AG04450 (cell line): ENCODE data around the gene CGB7. TPM values are rescaled to one million over a fixed set of nuclear protein-coding genes. Genes with fewer than 3 reads are reported as not detected.

Experiments used
- CTCF ChIA-PET: fragments of 300-600, 350-600 bp; formaldehyde crosslinking; extraction: SDS; loops from one replicate; lab custom pipeline; 2022; ENCODE audit warnings: antibody characterized with exemption, inconsistent platforms; lab: Charles Lee
- POLR2A ChIA-PET: fragments of 350-600 bp; formaldehyde crosslinking; extraction: SDS; loops from one replicate; lab custom pipeline; 2021; ENCODE audit warnings: antibody characterized with exemption, inconsistent platforms; lab: Yijun Ruan, JAX
- DNase-seq: peaks from one replicate; pipeline ENCODE4 v3.0.0-alpha.2; 2011; ENCODE audit warnings: low read depth, low spot score
- H3K27ac ChIP-seq: one replicate; pipeline ENCODE4 v1.5.1; 2012; ENCODE audit warnings: low read depth, low read length, control low read depth
- H3K27me3 ChIP-seq: one replicate; pipeline ENCODE4 v1.6.0; 2012; ENCODE audit warnings: low read length; ENCODE audit not compliant: control insufficient read depth, insufficient read depth
- H3K4me3 ChIP-seq: 2 replicates; pipeline ENCODE4 v1.5.1; 2011; ENCODE audit warnings: mild to moderate bottlenecking, low read depth, low read length, control low read depth
- H3K9me3 ChIP-seq: 2 replicates; pipeline ENCODE4 v1.5.1; 2012; ENCODE audit warnings: low read length; ENCODE audit not compliant: control insufficient read depth, insufficient read depth
- CTCF ChIP-seq: IDR thresholded peaks from 2 replicates; pipeline ENCODE4 v1.5.1; 2011; ENCODE audit warnings: low read depth, low read length, control low read depth, inconsistent platforms
- polyA plus RNA-seq: library from polyadenylated mRNA; depleted of rRNA; stranded (reverse); fragments of >200 nt; gene quantifications from 2 replicates; pipeline ENCODE4 v1.2.3, GENCODE V29; 2011

Gene CGB7
- polyA plus RNA-seq, 1 experiment: 0.42 TPM

DNA sequence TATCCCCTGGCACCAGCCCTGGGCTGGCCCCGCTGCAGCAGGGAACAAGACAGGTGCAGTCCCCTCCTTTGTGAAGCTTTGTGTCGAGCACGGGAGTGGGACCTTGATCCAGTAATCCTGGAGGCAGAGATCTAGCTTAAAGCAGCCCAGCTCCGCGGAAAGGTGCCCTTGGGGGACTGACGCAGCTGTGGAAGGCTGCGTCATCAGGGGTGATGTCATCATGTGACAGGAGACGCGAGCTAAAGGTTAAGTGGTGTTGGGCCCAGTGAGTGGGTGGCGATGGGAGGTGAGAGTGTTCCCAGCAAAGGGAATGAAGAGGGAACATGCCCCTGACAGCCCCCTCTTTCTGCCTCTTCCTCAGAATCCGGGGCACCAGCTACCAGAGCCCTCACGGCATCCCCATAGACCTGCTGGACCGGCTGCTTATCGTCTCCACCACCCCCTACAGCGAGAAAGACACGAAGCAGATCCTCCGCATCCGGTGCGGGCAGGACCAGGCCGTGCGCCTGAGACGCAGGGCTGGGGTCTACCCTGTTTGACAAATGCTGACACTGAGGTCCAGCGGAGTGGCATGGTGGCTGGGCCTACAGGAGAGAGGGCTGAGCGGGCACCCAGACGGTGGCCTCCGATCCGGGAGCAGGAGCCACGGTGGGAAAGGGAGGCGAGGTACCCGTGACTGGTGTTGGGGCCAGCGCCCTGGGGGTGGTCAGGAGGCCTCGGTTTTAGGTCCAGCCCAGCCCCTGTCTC lies 43.3 kb downstream of the CGB7 start:
- Histone ChIP-seq H3K9me3 (no peaks in the 10 kb centered on the region; the same call in 1 of the 2 replicates), H3K4me3 (no peak overlapping the region), H3K27me3 (no peaks in the 10 kb centered on the region), H3K27ac (no peak overlapping the region)
- DNase-seq: no peak
- no peak for TF ChIP-seq CTCF
- ChIA-PET CTCF (interaction anchor here (1.2 to 2.3 kb wide), 2 partner anchors 14 to 21 kb away, joined by 4 to 12 read pairs; partner anchors contain the start of genes GYS1 and RUVBL2), POLR2A (no interaction called here)

DNA sequence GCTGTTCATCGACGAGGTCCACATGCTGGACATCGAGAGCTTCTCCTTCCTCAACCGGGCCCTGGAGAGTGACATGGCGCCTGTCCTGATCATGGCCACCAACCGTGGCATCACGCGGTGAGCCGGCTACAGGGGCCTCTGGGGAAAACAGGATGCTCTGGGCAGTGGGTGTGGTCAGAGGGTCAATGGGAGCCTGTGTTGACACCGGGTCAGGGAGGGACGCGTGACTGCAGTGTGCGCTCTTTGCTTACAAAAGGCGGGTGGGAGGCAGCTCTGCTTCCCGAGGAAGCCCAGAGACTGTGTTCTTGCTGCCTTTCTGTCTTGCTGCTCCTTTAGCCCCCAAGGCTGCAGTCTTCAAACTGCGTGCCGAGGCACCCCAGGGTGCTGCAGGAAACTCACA lies 46.4 kb downstream of the CGB7 start:
- H3K4me3 ChIP-seq: no peak overlapping the region
- no peaks in the 10 kb centered on the region; the same call in 1 of the 2 replicates for H3K9me3 ChIP-seq
- H3K27ac ChIP-seq: no peak overlapping the region
- ChIA-PET POLR2A (no interaction called here), CTCF (interaction anchor here (1.2 kb wide), 1 partner anchor 11 kb away, joined by 4 read pairs; no protein-coding TSS in a partner anchor)
- no peak for DNase-seq
- TF ChIP-seq CTCF: no peak
- H3K27me3 ChIP-seq: no peaks in the 10 kb centered on the region

GRCh38 chr19:49010453-49010852 lies 47.1 kb downstream of the CGB7 start:
- H3K9me3 ChIP-seq: no peaks in the 10 kb centered on the region; the same call in 1 of the 2 replicates
- POLR2A ChIA-PET: no interaction called here
- no peak for TF ChIP-seq CTCF
- H3K4me3 ChIP-seq: no peak overlapping the region
- no peaks in the 10 kb centered on the region for H3K27me3 ChIP-seq
- H3K27ac ChIP-seq: no peak overlapping the region
- CTCF ChIA-PET: interaction anchor here (1.2 to 2.2 kb wide), 2 partner anchors 11 to 17 kb away, joined by 4 to 14 read pairs; partner anchors contain the start of genes GYS1 and RUVBL2
- no peak for DNase-seq

DNA sequence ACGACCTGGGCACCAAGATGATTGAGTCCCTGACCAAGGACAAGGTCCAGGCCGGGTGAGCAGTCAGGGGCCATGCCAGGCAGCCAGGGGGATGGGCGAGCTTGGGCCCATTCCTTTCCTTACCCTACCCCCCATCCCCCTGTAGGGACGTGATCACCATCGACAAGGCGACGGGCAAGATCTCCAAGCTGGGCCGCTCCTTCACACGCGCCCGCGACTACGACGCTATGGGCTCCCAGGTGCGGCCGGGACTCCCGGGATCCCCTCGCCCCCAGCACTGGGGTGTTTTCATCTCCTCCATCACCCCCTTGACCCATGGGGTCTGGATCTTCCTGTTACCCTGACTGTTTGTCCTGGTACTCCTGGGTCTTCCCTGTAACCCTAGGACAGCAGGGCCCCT lies 47.7 kb downstream of the CGB7 start:
- ChIA-PET CTCF (interaction anchor here (1.0 to 2.9 kb wide), 4 partner anchors 10 to 137 kb away, joined by 3 to 30 read pairs (median 10); partner anchors contain the start of genes GYS1 and RUVBL2), POLR2A (no interaction called here)
- Histone ChIP-seq H3K27me3 (no peaks in the 10 kb centered on the region), H3K9me3 (no peaks in the 10 kb centered on the region; the same call in 1 of the 2 replicates), H3K27ac (no peak overlapping the region), H3K4me3 (no peak overlapping the region)
- no peak for TF ChIP-seq CTCF
- DNase-seq: no peak

DNA sequence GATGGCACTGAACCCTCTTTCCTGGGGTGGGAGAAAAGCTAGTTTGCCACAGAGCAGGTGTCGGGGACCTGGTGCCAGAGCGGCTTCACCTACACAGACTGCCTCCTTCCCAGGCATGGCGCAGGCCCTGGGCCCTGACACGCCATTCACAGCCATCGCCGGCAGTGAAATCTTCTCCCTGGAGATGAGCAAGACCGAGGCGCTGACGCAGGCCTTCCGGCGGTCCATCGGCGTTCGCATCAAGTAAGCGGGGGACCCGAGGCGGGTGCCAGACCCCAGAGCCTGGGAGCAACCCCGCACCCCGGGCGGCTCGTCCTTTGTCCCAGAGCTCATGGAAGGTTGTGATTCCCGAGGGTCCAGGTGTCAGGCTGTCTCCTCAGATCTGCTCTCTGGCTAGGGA lies 50.6 kb downstream of the CGB7 start:
- H3K27ac ChIP-seq: no peak overlapping the region
- no peak overlapping the region for H3K4me3 ChIP-seq
- no peak for TF ChIP-seq CTCF
- no peaks in the 10 kb centered on the region for H3K27me3 ChIP-seq
- no peak for DNase-seq
- POLR2A ChIA-PET: interaction anchor here (1.0 kb wide), 1 partner anchor 15 kb away, joined by 4 read pairs; no protein-coding TSS in a partner anchor
- H3K9me3 ChIP-seq: no peaks in the 10 kb centered on the region; the same call in 1 of the 2 replicates
- CTCF ChIA-PET: no interaction called here
